Activated naive CD8-positive, alpha-beta T cell treated with anti-CD3 and anti-CD28 coated beads, Interleukin-2, amount 50 U/mL, for 16 hours (primary cell): ENCODE data around the gene MROH9.

Experiments used
- DNase-seq: peaks from one replicate; pipeline ENCODE4 v3.0.0-alpha.2; 2020; ENCODE audit warnings: low read depth, low spot score

Gene MROH9

DNA sequence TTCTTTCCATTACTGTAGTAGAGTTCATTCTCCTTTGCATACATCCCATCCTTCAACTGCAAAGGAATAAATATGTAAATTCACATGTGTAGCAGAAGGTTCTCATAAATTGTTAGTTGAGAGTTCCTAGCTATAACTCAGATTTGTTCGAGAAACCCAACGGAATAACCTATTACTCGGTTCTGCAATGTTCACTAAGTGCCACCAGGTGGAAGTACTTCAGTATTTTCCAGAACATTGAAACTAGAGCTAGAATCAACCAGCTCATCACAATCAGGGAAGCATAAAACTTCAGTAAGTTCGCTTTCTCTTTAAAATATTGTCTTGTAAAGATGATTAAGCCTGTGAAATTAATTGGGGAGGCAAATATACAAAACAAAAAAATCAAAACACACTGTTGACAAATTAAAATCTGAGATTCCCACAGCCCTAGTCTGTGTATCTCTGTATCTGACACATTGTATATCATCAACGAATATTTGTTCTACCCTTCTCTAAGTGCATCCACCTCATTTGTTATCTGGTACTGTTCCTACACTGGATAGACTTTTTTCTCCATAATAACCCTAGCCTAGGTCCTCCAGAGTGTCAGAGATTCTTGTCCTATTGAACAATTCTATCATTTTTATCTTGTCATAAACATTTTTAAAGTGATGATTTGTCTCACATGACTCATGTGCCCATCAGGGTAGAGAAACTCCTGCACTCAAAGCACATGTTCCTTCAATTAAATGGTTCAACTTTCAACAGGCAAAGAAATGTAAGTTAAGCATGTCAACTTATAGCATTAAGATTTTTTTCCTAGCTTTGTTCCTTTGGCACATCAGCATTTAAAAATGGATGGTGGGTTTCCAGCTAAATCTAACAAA lies 31.9 kb downstream of the MROH9 start:
- no peak for DNase-seq

DNA sequence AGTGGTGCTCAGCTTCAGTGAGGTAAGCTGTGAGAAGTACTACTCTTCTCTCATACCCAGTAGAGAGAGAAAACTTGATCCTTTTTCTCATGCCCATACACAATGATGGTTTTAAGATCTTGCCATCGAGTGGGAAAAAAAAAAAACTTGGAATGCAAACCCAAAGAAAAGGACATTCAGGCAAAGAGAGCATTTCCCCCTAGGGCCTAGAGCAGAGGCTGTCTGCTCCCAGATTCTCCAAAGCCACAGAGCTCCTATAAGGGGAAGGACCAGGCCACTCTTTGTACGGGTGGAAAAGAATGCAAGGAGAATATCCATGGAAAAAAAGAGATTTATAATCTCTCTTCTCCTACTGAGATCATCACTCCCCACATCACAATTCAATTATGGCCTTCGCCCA lies 34.9 kb downstream of the MROH9 start:
- no peak for DNase-seq

DNA sequence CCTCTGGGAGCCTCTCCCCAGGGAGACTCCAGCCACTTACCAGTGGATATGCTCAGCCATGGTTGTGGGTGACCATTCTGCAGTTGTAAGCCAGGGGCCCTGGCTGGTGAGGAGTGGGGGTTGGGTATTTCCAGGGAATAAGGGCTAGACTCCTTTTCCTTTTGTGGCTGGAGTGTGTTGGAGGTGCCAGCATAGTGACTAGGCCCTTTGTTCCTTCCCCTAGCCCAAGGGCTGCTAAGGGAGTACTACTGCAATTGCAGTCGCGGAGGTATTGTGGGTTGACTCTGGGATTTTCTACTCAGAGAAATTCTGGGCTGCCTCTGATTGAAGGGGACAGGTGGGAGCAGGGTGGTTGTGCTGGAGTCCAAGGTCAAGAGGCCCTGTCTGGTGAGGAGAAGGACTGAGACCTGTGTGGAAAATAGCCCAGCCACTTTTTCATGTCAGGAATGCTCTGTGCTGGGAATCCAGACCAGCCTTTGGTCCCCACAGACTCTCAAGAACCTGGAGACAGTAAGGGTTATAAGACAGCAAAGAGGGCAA lies 43.1 kb downstream of the MROH9 start:
- no peak for DNase-seq

DNA sequence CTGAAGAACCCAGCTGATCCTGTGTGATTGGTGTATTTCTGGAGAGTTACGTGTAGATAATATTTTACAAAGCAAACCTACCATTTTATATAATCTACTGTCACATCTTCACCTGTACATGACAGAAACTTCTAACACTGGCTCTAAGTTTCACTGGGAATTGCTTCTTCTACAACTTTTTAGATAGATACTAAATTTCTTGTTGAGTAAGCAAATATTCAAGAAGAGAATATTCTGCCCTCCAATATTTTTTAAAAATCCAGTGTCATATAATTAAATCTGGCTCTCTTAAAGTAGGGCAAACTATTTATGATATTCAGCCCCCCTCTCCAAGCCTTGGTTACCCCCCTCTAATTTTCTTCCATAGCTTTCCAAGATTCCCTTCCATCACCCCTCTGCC lies 50.1 kb downstream of the MROH9 start:
- DNase-seq = no peak

DNA sequence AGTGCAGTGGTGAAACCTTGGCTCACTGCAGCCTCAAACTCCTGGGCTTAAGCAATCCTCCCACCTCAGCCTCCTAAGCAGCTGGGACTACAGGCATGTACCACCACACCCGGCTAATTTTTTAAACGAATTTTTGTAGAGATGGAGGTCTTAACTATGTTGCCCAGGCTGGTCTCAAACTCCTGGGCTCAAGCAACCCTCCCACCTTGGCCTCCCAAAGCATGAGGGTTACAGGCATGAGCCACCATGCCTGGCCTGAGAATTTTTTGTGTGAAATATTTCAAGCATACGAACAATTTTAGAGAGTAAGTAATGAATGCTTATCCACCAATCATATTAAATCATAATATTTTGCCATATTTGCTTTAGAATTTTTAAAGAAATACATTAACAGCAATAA lies 51.6 kb downstream of the MROH9 start:
- no peak for DNase-seq

DNA sequence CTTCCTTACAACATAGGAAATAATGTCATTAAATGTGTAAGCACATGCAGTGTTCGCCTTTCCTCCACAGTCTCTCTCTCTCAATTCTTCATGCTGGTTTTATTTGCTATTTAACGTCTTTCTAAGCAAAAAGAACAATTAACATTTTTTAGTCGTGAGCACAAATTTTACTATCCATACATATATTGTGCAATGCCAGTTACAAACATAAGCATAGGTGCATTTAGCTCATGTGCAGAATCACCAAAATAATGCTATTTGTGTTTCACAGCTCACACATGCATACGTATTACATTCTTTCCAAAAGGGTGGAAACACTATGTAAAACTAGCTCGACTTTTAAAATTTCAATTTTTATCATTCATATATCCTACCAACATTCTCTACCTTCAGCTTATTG lies 52.1 kb downstream of the MROH9 start:
- no peak for DNase-seq

DNA sequence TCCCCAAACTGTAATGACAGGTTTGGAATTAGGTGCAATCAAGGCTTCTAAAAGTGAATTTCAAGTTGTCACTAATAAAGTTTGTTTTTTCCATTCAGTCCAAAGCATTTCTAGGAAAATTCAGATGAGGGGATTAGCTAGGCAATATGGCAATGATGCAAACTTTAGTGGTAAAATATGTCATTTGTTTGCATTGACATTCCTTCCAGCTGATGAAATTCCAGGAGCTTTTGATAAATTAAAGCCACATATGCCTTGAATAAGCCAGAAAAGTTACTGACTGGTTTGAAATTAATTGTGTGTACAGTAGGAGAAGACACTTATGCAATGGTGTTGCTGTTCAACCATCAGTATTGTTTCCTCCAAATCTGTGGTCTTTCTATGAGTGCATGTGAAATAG lies 57.8 kb downstream of the MROH9 start:
- no peak for DNase-seq

DNA sequence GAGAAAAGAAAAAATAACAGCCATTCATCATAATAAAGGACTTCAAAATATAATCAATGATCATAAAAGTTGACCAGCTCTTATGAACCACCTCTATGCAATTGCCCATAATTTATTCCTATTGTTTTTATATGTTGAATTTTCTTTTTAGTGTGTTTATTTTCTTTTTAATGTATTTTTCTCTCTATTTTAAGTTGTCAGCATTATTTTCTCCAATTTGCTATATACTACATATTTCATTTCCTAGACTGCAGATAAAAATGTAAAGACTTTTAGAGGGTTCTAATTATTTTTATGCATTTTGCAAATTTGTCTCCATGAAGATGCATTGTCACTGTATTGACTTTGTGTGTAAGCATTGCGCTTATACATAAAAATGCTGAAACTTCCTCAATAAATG lies 58.4 kb downstream of the MROH9 start:
- no peak for DNase-seq

DNA sequence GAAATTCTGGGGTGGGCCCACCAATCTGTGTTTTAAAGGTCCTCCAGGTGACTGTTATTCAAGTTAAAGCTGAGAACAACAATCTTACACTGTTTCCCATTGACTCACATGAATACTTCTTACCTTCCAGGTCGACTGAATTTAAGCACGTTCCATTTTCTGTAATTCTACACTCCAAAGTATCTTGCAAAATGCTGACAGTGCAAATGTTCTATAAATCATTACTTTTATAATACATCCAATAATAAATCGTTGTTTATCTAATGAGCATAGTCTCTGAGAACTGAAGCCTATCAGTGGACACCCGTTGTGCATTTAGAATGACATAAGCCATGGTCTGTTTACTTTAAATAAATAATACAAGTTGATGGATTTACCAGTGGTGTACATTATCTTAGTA lies 79.5 kb downstream of the MROH9 start:
- no peak for DNase-seq

DNA sequence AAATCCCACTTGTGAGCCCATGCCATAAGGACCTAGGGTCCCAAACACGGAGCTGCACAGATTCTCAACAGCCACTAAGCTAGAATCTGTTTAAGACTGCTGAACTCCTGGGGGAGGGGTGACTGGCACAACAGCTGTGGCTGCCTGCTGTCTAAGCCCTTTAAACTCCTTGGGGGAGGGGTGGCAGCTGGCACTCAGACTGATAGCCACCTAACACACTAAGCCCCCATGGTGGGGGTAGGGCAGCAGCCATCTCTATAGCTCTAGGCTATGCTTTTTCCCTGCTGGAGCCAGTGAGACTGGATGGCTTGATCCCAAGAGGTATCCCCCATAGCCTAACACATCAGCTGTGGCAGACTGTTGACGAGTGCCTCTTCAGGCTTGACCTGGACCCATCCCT lies 82.1 kb downstream of the MROH9 start:
- no peak for DNase-seq

DNA sequence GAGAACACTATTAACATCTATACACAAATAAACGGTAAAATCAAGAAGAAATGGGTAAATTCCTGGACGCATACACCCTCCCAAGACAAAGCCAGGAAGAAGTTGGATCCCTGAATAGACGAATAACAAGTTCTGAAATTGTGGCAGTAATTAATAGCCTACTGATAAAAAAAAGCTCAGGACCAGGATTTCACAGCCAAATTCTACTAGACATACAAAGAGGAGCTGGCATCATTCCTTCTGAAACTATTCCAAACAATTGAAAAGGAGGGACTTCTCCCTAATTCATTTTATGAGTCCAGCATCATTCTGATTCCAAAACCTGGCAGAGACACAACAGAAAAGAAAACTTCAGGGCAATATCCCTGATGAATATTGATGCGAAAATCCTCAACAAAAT lies 84.6 kb downstream of the MROH9 start:
- no peak for DNase-seq

DNA sequence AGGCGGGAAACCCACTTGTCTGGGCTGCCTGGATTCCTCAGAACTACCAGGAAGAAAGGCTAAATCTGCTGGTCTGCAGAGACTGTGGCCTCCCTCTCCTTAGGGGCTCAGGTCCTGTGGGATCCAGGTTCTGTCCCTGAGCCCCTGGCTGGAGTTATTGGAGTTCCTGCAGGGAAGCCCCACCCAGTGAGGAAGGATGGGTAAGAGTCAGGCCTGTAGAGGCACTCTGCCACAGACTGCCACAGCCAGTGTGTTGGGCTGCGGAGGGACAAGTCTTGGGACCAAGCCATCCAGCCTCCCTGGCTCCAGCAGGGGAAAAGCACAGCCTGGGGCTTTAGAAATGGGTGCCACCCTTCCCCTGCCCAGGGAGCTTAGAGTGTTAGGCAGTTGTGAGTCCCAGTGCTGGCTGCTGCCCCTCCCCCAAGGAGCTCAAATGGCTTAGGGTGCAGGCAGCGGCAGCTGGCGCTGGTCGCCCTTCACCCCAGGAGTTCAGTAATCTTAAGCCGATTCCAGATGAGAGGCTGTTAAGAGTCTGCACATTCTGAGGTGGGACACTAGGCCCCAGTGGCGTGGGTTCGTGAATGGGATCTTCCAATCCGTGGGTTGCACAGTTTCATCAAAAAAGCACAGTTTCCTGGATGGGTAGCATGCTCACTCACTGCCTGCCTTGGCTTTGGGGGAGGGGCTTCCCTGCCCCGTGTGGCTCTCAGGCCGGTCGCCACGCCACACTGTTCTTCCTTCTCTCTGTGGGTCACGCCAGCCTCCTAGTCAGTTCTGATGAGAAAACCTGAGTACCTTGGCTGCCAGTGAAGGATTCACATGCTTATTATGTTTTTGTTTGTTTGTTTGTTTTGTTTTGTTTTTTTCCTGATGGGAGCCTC lies 97.7 kb downstream of the MROH9 start:
- no peak for DNase-seq

DNA sequence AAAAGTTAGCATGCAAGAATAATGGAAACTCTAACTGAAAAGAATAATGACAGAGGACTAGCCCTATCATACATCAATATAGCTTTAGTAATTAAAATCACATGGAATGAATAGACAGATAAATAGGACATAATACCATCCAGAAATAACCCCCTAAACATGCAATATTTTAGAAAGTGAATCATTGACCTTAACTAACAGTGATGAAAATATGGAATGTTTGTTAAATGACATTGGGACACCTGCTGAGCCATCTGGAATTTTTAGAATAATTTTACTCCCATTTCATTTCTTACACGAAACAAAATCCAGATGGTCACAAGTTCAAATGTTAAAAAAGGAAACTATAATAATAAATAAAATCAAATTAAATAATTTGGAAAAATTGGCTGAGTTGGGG lies 102.3 kb downstream of the MROH9 start:
- DNase-seq = no peak

DNA sequence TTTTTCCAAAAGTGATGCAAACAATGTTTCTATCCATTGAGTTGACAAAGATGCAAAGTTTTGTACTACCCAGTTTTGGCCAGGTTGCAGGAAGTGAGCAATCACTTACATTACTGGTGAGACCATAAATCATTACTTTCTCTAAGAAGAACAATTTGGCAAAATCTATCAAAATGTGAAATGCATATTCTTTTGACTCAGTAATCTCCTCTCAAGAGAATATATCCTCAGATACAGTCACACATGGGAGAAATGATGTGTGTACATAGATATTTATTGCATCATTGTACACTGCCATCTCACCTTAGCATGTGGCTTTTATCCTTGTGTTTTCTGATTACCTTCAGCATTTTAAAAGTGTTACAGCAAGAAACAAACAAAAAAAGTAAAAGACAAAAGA lies 103.0 kb downstream of the MROH9 start:
- DNase-seq = no peak

DNA sequence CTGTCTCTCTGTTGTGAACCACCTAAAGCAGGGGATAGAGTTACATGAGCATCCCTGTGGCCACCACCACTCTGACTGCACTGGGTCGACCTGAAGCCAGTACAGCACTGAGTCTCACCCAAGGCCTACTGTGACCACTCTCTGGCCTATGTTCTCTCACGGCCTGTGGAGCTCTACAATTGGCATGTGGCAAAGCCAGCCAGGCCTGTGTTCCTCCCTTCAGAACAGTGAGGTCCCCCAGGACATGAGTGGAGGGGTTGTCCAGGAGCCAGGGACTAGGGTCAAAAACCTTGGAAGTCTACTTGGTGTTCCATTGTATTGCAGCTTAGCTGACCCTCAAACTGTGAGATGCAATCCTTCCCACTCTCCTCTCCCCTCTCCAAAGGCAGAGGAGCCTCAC lies 112.7 kb downstream of the MROH9 start:
- DNase-seq = no peak

DNA sequence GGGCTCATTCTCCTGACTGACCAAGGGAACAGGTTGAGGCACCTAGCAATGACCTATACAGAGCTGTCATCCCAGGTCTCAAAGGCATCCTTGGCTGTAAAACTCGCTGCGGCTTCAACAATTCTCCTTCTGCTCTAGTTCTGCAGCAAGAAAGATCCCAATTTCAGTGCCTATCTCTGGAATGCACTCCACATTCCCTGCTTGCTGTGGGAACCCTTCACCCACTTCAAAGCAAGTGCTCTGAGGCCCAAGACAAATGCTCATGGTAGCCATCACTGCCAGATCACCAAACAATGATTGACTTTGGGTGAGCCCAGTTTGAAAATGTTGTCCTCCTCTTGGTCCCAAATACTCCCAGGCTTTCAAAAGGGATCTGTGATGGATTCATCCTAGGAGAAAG lies 117.6 kb downstream of the MROH9 start:
- DNase-seq = no peak

DNA sequence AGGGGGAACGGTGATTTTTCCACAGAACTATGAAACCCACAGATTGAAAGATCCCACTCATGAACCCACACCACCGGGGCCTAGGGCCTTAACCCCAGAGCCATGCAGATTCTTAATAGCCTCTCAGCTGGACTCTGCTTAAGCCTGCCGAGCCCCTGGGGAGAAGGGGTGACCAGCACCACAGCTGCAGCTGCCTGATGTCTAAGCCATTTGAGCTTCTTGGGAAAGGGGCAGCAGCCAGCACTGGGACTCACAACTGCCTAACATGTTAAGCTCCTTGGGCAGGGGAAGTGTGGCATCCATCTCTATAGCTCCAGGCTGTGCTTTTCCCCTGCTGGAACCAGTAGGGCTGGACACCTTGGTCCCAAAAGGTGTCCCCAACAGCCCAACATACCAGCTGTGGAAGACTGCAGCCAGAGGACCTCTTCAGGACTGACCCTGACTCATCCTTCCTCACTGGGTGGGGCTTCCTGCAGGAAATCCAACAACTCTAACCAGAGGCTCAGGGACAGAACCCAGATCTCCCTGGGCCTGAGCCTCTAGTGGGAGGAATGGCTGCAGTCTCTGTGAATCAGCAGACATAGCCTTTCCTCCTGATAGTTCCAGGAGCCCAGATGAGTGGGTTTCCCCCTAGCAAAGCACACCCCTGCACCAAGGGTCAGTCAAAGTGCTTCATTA lies 120.8 kb downstream of the MROH9 start:
- DNase-seq = no peak

DNA sequence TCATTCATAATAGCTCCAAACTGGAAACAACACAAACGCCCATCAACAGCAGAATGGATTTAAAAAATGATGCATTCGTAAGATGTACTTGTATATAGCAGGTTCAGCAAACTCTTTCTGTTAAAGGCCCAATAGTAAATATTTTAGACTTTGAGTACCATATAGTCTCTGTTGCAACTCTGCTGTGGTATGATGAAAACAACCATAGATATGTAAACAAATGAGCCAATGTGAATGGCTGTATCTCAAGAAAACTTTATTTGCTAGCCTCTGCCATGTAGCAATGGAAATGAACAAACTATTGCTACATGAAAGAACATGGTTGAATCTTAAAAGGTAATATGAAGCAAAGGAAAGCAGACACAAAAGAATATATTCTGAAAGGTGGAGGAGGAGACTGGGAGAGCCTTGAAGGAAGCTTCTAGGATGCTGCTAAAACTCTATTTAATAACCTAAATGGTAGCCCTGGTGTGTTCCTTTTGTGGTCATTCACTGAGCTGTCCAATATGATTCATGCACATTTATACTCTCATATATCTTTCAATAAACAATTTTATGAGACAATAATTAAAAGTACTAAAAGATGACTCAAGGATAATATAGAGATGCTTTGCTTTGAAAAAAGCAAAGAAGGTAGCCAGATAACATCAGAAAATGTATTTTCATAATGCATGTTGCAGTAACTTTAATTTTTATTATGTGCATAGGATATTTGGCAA lies 126.2 kb downstream of the MROH9 start:
- DNase-seq = no peak

DNA sequence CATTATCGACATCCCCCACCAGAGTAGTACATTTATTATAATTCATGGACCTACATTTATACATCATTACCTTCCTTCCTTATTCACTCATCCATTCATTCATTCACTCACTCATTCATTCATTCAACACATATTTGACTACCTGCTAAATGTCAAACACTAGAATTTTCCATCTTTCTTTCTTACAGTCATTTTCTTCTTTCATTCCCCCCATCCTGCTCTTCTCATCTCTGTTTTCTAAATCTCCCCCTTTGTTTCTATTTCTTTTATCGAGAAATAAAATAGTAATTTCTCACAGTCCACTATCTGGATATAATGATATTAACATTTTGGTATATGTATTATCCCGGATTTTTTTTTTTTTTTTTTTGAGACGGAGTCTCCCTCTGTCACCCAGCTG lies 127.6 kb downstream of the MROH9 start:
- no peak for DNase-seq

DNA sequence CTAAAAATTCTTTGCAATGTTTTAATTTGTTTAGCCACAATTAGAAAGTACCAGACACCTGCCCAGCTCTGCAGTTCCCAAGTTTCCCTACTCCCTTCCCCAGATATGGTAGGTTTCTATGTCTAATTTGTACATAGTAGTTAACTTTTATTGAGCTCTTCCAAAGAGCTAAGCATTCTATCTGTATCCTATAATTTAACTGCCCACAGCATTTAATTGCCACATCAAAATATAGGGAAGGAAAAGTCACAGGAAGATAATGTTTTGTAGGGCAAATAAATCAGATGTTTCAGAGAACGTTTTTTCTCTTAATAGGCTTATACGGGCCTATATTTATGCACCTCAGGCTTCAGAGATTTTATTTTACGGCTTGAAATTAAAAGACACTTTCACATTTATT lies 139.7 kb downstream of the MROH9 start:
- no peak for DNase-seq

DNA sequence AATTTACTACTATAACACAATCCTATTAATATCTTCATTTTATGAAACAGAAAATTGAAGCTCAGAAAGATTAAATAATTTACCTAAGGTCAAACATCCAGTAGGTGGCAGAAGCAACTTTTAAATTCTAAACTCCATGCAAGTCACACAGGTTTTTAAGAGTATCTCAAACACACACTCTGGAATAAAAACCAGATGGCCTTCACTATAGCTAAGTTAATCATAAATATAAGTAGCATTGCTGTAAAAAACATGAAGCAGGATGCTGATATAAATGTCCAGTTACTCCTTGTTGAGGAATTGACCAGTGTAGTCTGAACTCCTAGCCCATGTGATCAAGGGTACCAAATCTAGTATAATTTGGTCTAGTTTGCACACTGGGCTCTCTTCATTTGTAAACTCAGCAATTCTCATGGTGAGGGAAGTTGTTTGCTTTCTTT lies 146.0 kb downstream of the MROH9 start:
- DNase-seq = no peak
